Measurements from ENCODE around the gene SAMD3.

Gene SAMD3

GRCh38 chr6:130147111-130147510 is 75.6 kb downstream of the SAMD3 start:
- DNase-seq (ENCODE audit: extremely low spot score), result no peak
- ChIA-PET CTCF (no interaction called here), POLR2A (no interaction called here)
- TF ChIP-seq FOXK2 (IDR thresholded peaks at IDR 0.05), result no peak
- TF ChIP-seq SUZ12 (IDR thresholded peaks at IDR 0.05), result no peak
- TF ChIP-seq HDGF (IDR thresholded peaks at IDR 0.05; ENCODE audit: borderline replicate concordance), result no peak
- no peak for TF ChIP-seq ARNT (IDR thresholded peaks at IDR 0.05)
- TF ChIP-seq BHLHE40 (IDR thresholded peaks at IDR 0.05; ENCODE audit: borderline replicate concordance), result no peak
- TF ChIP-seq, protein P1, sequence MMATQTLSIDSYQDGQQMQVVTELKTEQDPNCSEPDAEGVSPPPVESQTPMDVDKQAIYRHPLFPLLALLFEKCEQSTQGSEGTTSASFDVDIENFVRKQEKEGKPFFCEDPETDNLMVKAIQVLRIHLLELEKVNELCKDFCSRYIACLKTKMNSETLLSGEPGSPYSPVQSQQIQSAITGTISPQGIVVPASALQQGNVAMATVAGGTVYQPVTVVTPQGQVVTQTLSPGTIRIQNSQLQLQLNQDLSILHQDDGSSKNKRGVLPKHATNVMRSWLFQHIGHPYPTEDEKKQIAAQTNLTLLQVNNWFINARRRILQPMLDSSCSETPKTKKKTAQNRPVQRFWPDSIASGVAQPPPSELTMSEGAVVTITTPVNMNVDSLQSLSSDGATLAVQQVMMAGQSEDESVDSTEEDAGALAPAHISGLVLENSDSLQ (IDR thresholded peaks at IDR 0.05), result no peak
- TF ChIP-seq TARDBP (IDR thresholded peaks at IDR 0.05), result no peak
- TF ChIP-seq CTBP1 (IDR thresholded peaks at IDR 0.05; ENCODE audit: borderline replicate concordance), result no peak
- TF ChIP-seq ELF4 (IDR thresholded peaks at IDR 0.05), result no peak
- TF ChIP-seq ZNF384 (IDR thresholded peaks at IDR 0.05), result no peak
- TF ChIP-seq FOXM1 (IDR thresholded peaks at IDR 0.05; ENCODE audit: borderline replicate concordance), result no peak

- TF ChIP-seq ARNT (IDR thresholded peaks at IDR 0.05), result no peak
- TF ChIP-seq, protein P1 (IDR thresholded peaks at IDR 0.05), result no peak
- TF ChIP-seq BHLHE40 (IDR thresholded peaks at IDR 0.05; ENCODE audit: borderline replicate concordance), result no peak
- TF ChIP-seq FOXM1 (IDR thresholded peaks at IDR 0.05; ENCODE audit: borderline replicate concordance), result no peak
- TF ChIP-seq SUZ12 (IDR thresholded peaks at IDR 0.05), result no peak
- TF ChIP-seq HDGF (IDR thresholded peaks at IDR 0.05; ENCODE audit: borderline replicate concordance), result no peak
- TF ChIP-seq TARDBP (IDR thresholded peaks at IDR 0.05), result no peak
- no peak for TF ChIP-seq ELF4 (IDR thresholded peaks at IDR 0.05)
- TF ChIP-seq L3MBTL2 (conservative IDR thresholded peaks at IDR 0.05), result no peak
- TF ChIP-seq CTBP1 (IDR thresholded peaks at IDR 0.05; ENCODE audit: borderline replicate concordance), result no peak
- no peak for TF ChIP-seq ZNF384 (IDR thresholded peaks at IDR 0.05)
- TF ChIP-seq LEF1 (IDR thresholded peaks at IDR 0.05; ENCODE audit: borderline replicate concordance), result no peak
- TF ChIP-seq SP1 (IDR thresholded peaks at IDR 0.05), result no peak
- no peak for TF ChIP-seq NFRKB (IDR thresholded peaks at IDR 0.05)
- TF ChIP-seq FOXK2 (IDR thresholded peaks at IDR 0.05), result no peak
- no peak for TF ChIP-seq FOXA1 (IDR thresholded peaks at IDR 0.05)
- DNase-seq (ENCODE audit: extremely low spot score), result no peak
- ChIA-PET CTCF (no interaction called here), POLR2A (interaction anchor here (0.7 kb wide), 1 partner anchor 1592 kb away, joined by 3 read pairs; no protein-coding TSS in a partner anchor)
Measured at GRCh38 chr6:130143709-130144108, 79.0 kb downstream of the SAMD3 start.

- POLR2A ChIA-PET, result no interaction called here
- TF ChIP-seq L3MBTL2 (conservative IDR thresholded peaks at IDR 0.05) (no peak), SUZ12 (IDR thresholded peaks at IDR 0.05) (no peak), SP1 (IDR thresholded peaks at IDR 0.05) (no peak), BHLHE40 (IDR thresholded peaks at IDR 0.05; ENCODE audit: borderline replicate concordance) (no peak), FOXK2 (IDR thresholded peaks at IDR 0.05) (no peak), ARNT (IDR thresholded peaks at IDR 0.05) (no peak), FOXM1 (IDR thresholded peaks at IDR 0.05; ENCODE audit: borderline replicate concordance) (no peak)
- DNase-seq (ENCODE audit: extremely low spot score), result no peak
- CTCF ChIA-PET, result interaction anchor here (0.6 kb wide), 1 partner anchor 165 kb away, joined by 3 read pairs; no protein-coding TSS in a partner anchor
Measured at GRCh38 chr6:130140084-130140483, 82.7 kb downstream of the SAMD3 start.

GRCh38 chr6:130138909-130139242 is 83.9 kb downstream of the SAMD3 start:
- ChIA-PET CTCF (no interaction called here), POLR2A (no interaction called here)
- TF ChIP-seq ELF4 (IDR thresholded peaks at IDR 0.05) (no peak), TARDBP (IDR thresholded peaks at IDR 0.05) (no peak), CTBP1 (IDR thresholded peaks at IDR 0.05; ENCODE audit: borderline replicate concordance) (no peak), FOXK2 (IDR thresholded peaks at IDR 0.05) (no peak), LEF1 (IDR thresholded peaks at IDR 0.05; ENCODE audit: borderline replicate concordance) (no peak), HDGF (IDR thresholded peaks at IDR 0.05; ENCODE audit: borderline replicate concordance) (no peak), BHLHE40 (IDR thresholded peaks at IDR 0.05; ENCODE audit: borderline replicate concordance) (no peak), NFRKB (IDR thresholded peaks at IDR 0.05) (no peak)
- TF ChIP-seq, protein P1 (IDR thresholded peaks at IDR 0.05), result no peak
- DNase-seq (ENCODE audit: extremely low spot score), result no peak

- no peak for DNase-seq (ENCODE audit: extremely low spot score)
- ChIA-PET CTCF (no interaction called here), POLR2A (no interaction called here)
- no peak for TF ChIP-seq SP1 (IDR thresholded peaks at IDR 0.05)
- no peak for TF ChIP-seq FOXK2 (IDR thresholded peaks at IDR 0.05)
- no peak for TF ChIP-seq ELF4 (IDR thresholded peaks at IDR 0.05)
- no peak for TF ChIP-seq HDGF (IDR thresholded peaks at IDR 0.05; ENCODE audit: borderline replicate concordance)
- TF ChIP-seq L3MBTL2 (conservative IDR thresholded peaks at IDR 0.05), result no peak
- TF ChIP-seq BHLHE40 (IDR thresholded peaks at IDR 0.05; ENCODE audit: borderline replicate concordance), result no peak
- TF ChIP-seq CTBP1 (IDR thresholded peaks at IDR 0.05; ENCODE audit: borderline replicate concordance), result no peak
- no peak for TF ChIP-seq ZNF384 (IDR thresholded peaks at IDR 0.05)
- TF ChIP-seq ARNT (IDR thresholded peaks at IDR 0.05), result no peak
- TF ChIP-seq, protein P1 (IDR thresholded peaks at IDR 0.05), result no peak
- no peak for TF ChIP-seq FOXA1 (IDR thresholded peaks at IDR 0.05)
- TF ChIP-seq LEF1 (IDR thresholded peaks at IDR 0.05; ENCODE audit: borderline replicate concordance), result no peak
Measured at GRCh38 chr6:130138116-130138908, 84.4 kb downstream of the SAMD3 start.
